Trophoblast cell (in vitro differentiated cells and primary cell): ENCODE results near the gene ACOT6.
A peak's percentile ranks its signal among the peaks of the same experiment; 100 is the strongest.

Experiments used
- DNase-seq, 2 donors: peaks; one replicate each; pipeline ENCODE4 v3.0.0-alpha.2; 2016
- H2AFZ ChIP-seq: 2 replicates; pipeline ENCODE4 v1.6.1; 2013; ENCODE audit warnings: low read length, moderate library complexity, mild to moderate bottlenecking; ENCODE audit not compliant: insufficient read depth, poor library complexity
- H2AK5ac ChIP-seq: 2 replicates; pipeline ENCODE4 v1.6.1; 2013; ENCODE audit warnings: mild to moderate bottlenecking, low read length
- H2BK120ac ChIP-seq: 2 replicates; pipeline ENCODE4 v1.6.1; 2013; ENCODE audit warnings: low read length, mild to moderate bottlenecking, moderate library complexity; ENCODE audit not compliant: insufficient read depth, poor library complexity
- H2BK12ac ChIP-seq: 2 replicates; pipeline ENCODE4 v1.6.1; 2013; ENCODE audit warnings: mild to moderate bottlenecking, low read length, moderate library complexity
- H2BK5ac ChIP-seq: 2 replicates; pipeline ENCODE4 v1.6.1; 2013; ENCODE audit warnings: low read length, low read depth, moderate library complexity, mild to moderate bottlenecking; ENCODE audit not compliant: poor library complexity
- H3K14ac ChIP-seq: 2 replicates; pipeline ENCODE4 v1.6.1; 2013; ENCODE audit warnings: mild to moderate bottlenecking, low read length
- H3K18ac ChIP-seq: 2 replicates; pipeline ENCODE4 v1.6.1; 2013; ENCODE audit warnings: mild to moderate bottlenecking, low read length
- H3K23ac ChIP-seq: 2 replicates; pipeline ENCODE4 v1.6.1; 2013; ENCODE audit warnings: low read length
- H3K27ac ChIP-seq: 2 replicates; pipeline ENCODE4 v1.5.1; 2013; ENCODE audit warnings: low read depth, mild to moderate bottlenecking, inconsistent platforms, low read length, moderate library complexity
- H3K27me3 ChIP-seq: 2 replicates; pipeline ENCODE4 v1.6.1; 2013; ENCODE audit warnings: inconsistent platforms, mild to moderate bottlenecking, low read length, moderate library complexity; ENCODE audit not compliant: insufficient read depth
- H3K36me3 ChIP-seq, 2 experiments: 1 replicate in 1 of 2; 2 replicates in 1 of 2; pipeline ENCODE4 v1.6.1; 2013; ENCODE audit warnings: low read length in 2 of 2, mild to moderate bottlenecking in 2 of 2, moderate library complexity in 1 of 2; ENCODE audit not compliant: insufficient read depth in 2 of 2, control insufficient read depth in 1 of 2
- H3K4ac ChIP-seq: 2 replicates; pipeline ENCODE4 v1.6.1; 2013; ENCODE audit warnings: low read depth, mild to moderate bottlenecking, low read length, moderate library complexity
- H3K4me1 ChIP-seq, 2 experiments: 1 replicate in 1 of 2; 2 replicates in 1 of 2; pipeline ENCODE4 v1.6.1; 2013; ENCODE audit warnings: low read length in 2 of 2, mild to moderate bottlenecking in 2 of 2, moderate library complexity in 1 of 2; ENCODE audit not compliant: insufficient read depth in 2 of 2, control insufficient read depth in 1 of 2
- H3K4me2 ChIP-seq: 2 replicates; pipeline ENCODE4 v1.6.1; 2013; ENCODE audit warnings: inconsistent platforms, mild to moderate bottlenecking, low read length, moderate library complexity
- H3K4me3 ChIP-seq: 2 replicates; pipeline ENCODE4 v1.5.1; 2013; ENCODE audit warnings: mild to moderate bottlenecking, low read depth, low read length, inconsistent platforms
- H3K79me1 ChIP-seq: one replicate; pipeline ENCODE4 v1.6.1; 2013; ENCODE audit warnings: low read length
- H3K79me2 ChIP-seq: 2 replicates; pipeline ENCODE4 v1.6.1; 2013; ENCODE audit warnings: low read length, mild to moderate bottlenecking; ENCODE audit not compliant: control insufficient read depth, insufficient read depth, poor library complexity
- H3K9ac ChIP-seq: 2 replicates; pipeline ENCODE4 v1.6.1; 2013; ENCODE audit warnings: mild to moderate bottlenecking, low read length
- H3K9me3 ChIP-seq: 2 replicates; pipeline ENCODE4 v1.6.1; 2013; ENCODE audit warnings: low read depth, mild to moderate bottlenecking, control low read depth, inconsistent platforms, low read length; ENCODE audit not compliant: insufficient read depth
- H4K12ac ChIP-seq: 2 replicates; pipeline ENCODE4 v1.6.1; 2013; ENCODE audit warnings: low read depth, mild to moderate bottlenecking, low read length, moderate library complexity
- H4K8ac ChIP-seq: 2 replicates; pipeline ENCODE4 v1.6.1; 2013; ENCODE audit warnings: low read depth, mild to moderate bottlenecking, low read length, moderate library complexity
- H4K91ac ChIP-seq: one replicate; pipeline ENCODE4 v1.6.1; 2013; ENCODE audit warnings: low read depth, mild to moderate bottlenecking, low read length, moderate library complexity
- WGBS: extraction: QIAGEN DNeasy Blood & Tissue Kit; methylation state at CpG from one replicate; pipeline ENCODE4 v1.1.7; 2013; ENCODE audit warnings: missing lambda C conversion rate; ENCODE audit not compliant: insufficient read length, insufficient coverage; ENCODE audit errors: extremely low coverage; 5-methylcytosine and 5-hydroxymethylcytosine counted together

Gene ACOT6

GRCh38 chr14:73660511-73660910 lies 48.2 kb downstream of the ACOT6 start:
- Histone ChIP-seq H3K9ac (no peak overlapping the region), H3K27me3 (no peaks in the 10 kb centered on the region), H3K4ac (no peak overlapping the region), H3K23ac (no peak overlapping the region), H3K4me2 (no peak overlapping the region), H3K14ac (no peak overlapping the region), H3K79me1 (no peaks in the 10 kb centered on the region), H4K12ac (no peak overlapping the region), H3K79me2 (no peaks in the 10 kb centered on the region), H3K36me3 (no peaks in the 10 kb centered on the region), H2BK120ac (no peak overlapping the region), H4K91ac (no peak overlapping the region), H3K4me3 (no peak overlapping the region), H2BK12ac (no peak overlapping the region), H3K27ac (no peak overlapping the region), H2AFZ (no peak overlapping the region), H4K8ac (no peak overlapping the region), H3K18ac (no peak overlapping the region), H2BK5ac (no peak overlapping the region), H3K9me3 (no peaks in the 10 kb centered on the region), H2AK5ac (no peak overlapping the region), H3K4me1 (no peaks in the 10 kb centered on the region)
- no CpG with 5 or more reads among the region's 2 CpGs for WGBS
- no peak for DNase-seq

DNA sequence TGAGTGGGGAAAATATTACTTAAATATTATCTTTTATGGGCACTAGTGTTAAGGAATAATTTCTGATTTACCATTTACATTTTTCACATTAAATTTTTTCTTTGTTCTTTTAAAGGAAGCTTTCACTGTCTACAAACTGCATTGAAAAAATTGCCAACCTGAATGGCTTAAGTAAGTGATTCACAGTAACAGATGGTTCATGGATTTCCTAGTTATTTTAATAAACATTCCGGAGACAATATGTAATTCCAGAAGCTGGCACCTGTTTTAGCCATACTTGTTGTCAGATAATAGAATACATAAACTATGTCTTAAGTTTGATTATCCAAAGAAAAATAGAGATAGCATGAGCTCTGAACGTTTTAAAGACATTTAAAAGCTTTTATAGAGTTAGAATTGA lies 49.6 kb downstream of the ACOT6 start:
- no peaks in the 10 kb centered on the region for H3K79me2 ChIP-seq

DNA sequence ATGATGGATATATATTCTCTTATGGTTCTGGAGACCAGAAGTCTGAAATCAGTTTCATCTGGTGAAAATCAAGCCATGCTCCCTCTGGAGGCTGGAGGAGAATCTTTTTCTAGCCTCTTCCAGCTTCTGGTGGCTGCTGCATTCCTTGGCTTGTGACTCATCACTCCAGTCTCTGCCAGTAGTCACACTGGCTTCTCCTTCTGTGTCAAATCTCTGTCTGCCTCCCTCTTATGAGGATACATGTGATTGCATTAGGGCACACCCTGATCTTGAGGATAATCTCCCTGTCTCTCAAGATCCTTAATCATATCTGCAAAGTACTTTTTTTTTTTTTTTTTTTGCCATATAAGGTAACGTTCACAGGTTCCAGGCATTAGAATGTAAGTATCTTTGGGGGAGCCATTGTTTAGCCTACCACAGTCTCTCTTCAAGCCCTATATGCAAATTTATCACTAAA lies 50.2 kb downstream of the ACOT6 start:
- H2AK5ac ChIP-seq = no peak overlapping the region
- H3K27ac ChIP-seq = no peak overlapping the region
- WGBS = no CpG with 5 or more reads among the region's 1 CpG
- H3K9me3 ChIP-seq = no peaks in the 10 kb centered on the region
- H2BK120ac ChIP-seq = no peak overlapping the region
- no peaks in the 10 kb centered on the region for H3K27me3 ChIP-seq
- no peak overlapping the region for H4K12ac ChIP-seq
- H3K14ac ChIP-seq = no peak overlapping the region
- H3K18ac ChIP-seq = no peak overlapping the region
- no peaks in the 10 kb centered on the region for H3K36me3 ChIP-seq
- H3K9ac ChIP-seq = no peak overlapping the region
- no peaks in the 10 kb centered on the region for H3K79me2 ChIP-seq
- no peak overlapping the region for H3K23ac ChIP-seq
- no peak overlapping the region for H2AFZ ChIP-seq
- H2BK5ac ChIP-seq = no peak overlapping the region
- no peak overlapping the region for H4K8ac ChIP-seq
- H3K4ac ChIP-seq = no peak overlapping the region
- no peaks in the 10 kb centered on the region for H3K4me1 ChIP-seq
- no peak overlapping the region for H2BK12ac ChIP-seq
- H3K79me1 ChIP-seq = no peaks in the 10 kb centered on the region
- no peak overlapping the region for H4K91ac ChIP-seq
- no peak overlapping the region for H3K4me2 ChIP-seq
- peak; percentile 78 to 82 for DNase-seq
- H3K4me3 ChIP-seq = no peak overlapping the region

More for the DNA sequence above, 49.6 kb downstream of the ACOT6 start:
- no peak overlapping the region for H3K4me2 ChIP-seq
- H3K18ac ChIP-seq = no peak overlapping the region
- no CpG with 5 or more reads among the region's 2 CpGs for WGBS
- no peak overlapping the region for H3K4ac ChIP-seq
- H3K14ac ChIP-seq = no peak overlapping the region
- no peak for DNase-seq
- H3K9me3 ChIP-seq = no peaks in the 10 kb centered on the region
- H3K36me3 ChIP-seq = no peaks in the 10 kb centered on the region
- H3K4me3 ChIP-seq = no peak overlapping the region
- no peak overlapping the region for H2AFZ ChIP-seq
- H3K4me1 ChIP-seq = no peaks in the 10 kb centered on the region
- no peak overlapping the region for H2BK5ac ChIP-seq
- no peak overlapping the region for H2BK120ac ChIP-seq
- H3K27ac ChIP-seq = no peak overlapping the region
- H2BK12ac ChIP-seq = no peak overlapping the region
- no peak overlapping the region for H2AK5ac ChIP-seq
- H4K12ac ChIP-seq = no peak overlapping the region
- no peak overlapping the region for H3K23ac ChIP-seq
- H4K91ac ChIP-seq = no peak overlapping the region
- no peak overlapping the region for H4K8ac ChIP-seq
- H3K9ac ChIP-seq = no peak overlapping the region
- no peaks in the 10 kb centered on the region for H3K27me3 ChIP-seq
- no peaks in the 10 kb centered on the region for H3K79me1 ChIP-seq

- no peak overlapping the region for H2BK5ac ChIP-seq
- no peaks in the 10 kb centered on the region for H3K79me2 ChIP-seq
- H2AK5ac ChIP-seq = no peak overlapping the region
- H3K27me3 ChIP-seq = no peaks in the 10 kb centered on the region
- no peak overlapping the region for H2BK12ac ChIP-seq
- no peak overlapping the region for H3K4me3 ChIP-seq
- no peaks in the 10 kb centered on the region for H3K9me3 ChIP-seq
- no peak overlapping the region for H4K91ac ChIP-seq
- no peak for DNase-seq
- no peak overlapping the region for H2AFZ ChIP-seq
- H4K8ac ChIP-seq = no peak overlapping the region
- no peak overlapping the region for H3K4ac ChIP-seq
- H3K36me3 ChIP-seq = no peaks in the 10 kb centered on the region
- H4K12ac ChIP-seq = no peak overlapping the region
- no peaks in the 10 kb centered on the region for H3K4me1 ChIP-seq
- H3K23ac ChIP-seq = no peak overlapping the region
- no peak overlapping the region for H3K27ac ChIP-seq
- no peak overlapping the region for H3K18ac ChIP-seq
- no peak overlapping the region for H3K9ac ChIP-seq
- H3K79me1 ChIP-seq = no peaks in the 10 kb centered on the region
- no peak overlapping the region for H3K4me2 ChIP-seq
- no peak overlapping the region for H2BK120ac ChIP-seq
- no peak overlapping the region for H3K14ac ChIP-seq
These were observed 51.4 kb downstream of the ACOT6 start for GRCh38 chr14:73663548-73664212.
